HUDEP-2 (cell line): Measurements from ENCODE around the gene RGS7.
A peak's percentile ranks its signal among the peaks of the same experiment; 100 is the strongest.
"Not testable (repeated sequence)": the region's sequence is repeated elsewhere in the genome, so short reads cannot be mapped to it uniquely, and the experiment has no call there.

Experiments
- DNase-seq, 76 experiments: peaks; one replicate each; lab custom pipeline; 2025; ENCODE audit not compliant: unreplicated experiment in 76 of 76; lab: John Stamatoyannopoulos, UW

The RGS7 gene

DNA sequence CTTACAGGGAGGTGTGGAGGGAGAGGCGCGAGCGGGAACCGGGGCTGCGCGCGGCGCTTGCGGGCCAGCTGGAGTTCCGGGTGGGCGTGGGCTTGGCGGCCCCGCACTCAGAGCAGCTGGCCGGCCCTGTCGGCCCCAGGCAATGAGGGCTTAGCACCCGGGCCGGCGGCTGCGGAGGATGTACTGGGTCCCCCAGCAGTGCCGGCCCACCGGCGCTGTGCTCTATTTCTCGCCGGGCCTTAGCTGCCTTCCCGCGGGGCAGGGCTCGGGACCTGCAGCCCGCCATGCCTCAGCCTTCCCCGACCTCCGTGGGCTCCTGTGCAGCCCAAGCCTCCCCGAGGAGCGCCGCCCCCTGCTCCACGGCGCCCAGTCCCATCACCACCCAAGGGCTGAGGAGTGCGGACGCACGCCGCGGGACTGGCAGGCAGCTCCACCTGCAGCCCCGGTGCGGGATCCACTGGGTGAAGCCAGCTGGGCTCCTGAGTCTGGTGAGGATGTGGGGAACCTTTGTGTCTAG lies 594.5 kb downstream of the RGS7 start:
- DNase-seq, result not testable (repeated sequence)

GRCh38 chr1:240758777-240759176 lies 598.2 kb downstream of the RGS7 start:
- not testable (repeated sequence) for DNase-seq

GRCh38 chr1:240758296-240758695 lies 598.7 kb downstream of the RGS7 start:
- DNase-seq, result no peak

DNA sequence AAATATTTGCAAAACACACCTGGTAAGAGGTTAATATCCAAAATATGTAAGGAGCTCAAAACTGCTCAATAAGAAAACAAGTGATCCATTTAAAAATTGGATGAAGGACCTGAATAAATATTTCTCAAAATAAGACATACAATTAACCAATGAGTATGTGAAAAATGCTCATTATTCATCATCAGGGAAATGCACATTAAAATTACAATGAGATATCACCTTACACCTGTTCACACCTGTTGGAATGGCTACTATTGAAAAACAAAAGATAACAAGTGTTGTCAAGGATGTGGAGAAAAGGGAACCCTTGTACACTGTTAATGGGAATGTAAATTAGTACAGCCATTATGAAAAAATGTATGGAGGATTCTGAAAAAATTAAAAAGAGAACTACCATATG lies 609.1 kb downstream of the RGS7 start:
- DNase-seq, result no peak

GRCh38 chr1:240743705-240744104 lies 613.3 kb downstream of the RGS7 start:
- no peak for DNase-seq

GRCh38 chr1:240739754-240740153 lies 617.3 kb downstream of the RGS7 start:
- no peak for DNase-seq

DNA sequence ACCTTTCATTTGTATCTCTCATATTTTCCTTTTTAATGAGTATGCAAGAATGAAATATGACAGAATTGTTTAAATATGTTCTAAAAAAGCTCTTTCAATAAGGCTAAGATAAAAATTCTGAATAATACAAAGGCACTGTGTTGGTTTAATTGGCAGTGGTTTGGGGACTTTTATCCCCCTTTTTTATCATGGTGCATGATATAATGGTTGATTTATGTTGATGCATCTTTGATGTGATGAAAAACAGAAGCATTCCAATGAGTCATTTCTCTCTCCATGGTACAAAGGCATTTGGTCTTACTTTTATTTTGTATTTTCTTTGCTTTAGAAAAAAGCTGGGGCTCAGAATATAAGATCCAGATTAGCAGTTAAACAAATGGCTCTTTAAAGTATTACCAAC lies 617.9 kb downstream of the RGS7 start:
- no peak for DNase-seq

DNA sequence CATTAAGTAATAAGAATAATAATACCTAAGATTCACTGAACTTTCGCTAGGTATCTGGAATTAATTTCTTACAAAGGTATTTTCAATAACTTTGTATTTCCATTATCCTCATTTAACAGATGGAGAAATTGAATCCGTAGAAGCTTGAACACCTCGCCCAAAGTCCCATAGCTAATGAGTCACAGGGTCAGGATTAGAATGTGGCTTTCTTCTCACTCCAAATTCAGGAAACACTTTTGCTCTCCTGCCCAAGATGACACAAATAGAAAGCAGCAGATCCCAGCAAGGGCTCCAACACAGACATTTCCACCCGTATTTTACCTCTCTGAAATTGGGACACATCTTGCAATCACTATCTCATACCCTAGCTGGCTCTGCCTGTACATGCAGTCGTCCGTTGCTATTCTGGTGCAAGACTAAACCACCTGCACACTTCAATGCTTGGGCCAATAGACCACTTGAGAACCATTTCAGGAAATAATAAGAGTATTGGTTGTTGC lies 619.2 kb downstream of the RGS7 start:
- DNase-seq, result no peak

DNA sequence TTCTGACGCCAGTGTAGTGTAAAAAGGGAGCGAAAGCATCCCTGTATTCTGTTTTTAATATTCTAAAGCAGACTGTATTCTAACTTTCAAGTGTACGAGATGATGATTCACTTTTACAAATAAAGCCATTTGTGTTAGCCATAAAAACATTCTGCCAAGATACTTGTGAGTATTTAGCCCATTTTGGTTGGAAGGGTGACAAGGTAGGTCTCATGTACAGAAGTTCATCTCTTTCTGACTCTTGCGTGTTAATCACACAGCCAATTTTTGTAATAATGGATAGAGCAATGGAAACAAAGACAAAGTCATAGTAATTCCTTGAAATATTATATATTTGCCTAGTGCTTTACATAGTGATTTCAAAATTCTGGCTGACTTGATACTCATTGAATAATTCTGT lies 619.7 kb downstream of the RGS7 start:
- no peak for DNase-seq

- not testable (repeated sequence) for DNase-seq
These were observed 622.3 kb downstream of the RGS7 start for GRCh38 chr1:240734705-240735104.

GRCh38 chr1:240734001-240734400 lies 623.0 kb downstream of the RGS7 start:
- DNase-seq, result no peak

DNA sequence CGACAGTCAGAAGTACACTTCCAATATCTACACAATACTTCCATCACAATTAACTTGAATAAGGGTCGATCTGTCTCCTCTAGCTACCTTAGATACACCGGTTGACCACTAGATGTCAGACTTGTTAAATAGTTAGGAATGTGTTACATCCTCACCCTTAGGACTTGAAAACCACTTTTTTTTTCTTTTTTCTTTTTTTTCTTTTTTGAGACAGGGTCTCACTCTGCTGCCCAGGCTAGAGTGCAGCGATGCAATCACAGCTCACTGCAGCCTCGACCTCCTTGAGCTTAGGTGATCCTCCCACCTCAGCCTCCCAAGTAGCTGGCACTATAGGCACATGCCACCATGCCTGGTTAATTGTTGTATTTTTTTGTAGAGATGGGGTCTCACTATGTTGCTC lies 624.6 kb downstream of the RGS7 start:
- peak in 8 of 76 experiments; percentile 0 to 58 (median 10) for DNase-seq
